IMR-90 (cell line): ENCODE data around the gene NRP2. TPM values are rescaled to one million over a fixed set of nuclear protein-coding genes. Genes with fewer than 3 reads are reported as not detected.

Source experiments
- ATAC-seq: fragments of 200-7000 bp; cut with Tn5 transposase; 2 replicates; pipeline ENCODE4 v1.9.1; 2020; ENCODE audit warnings: low read depth, mild to moderate bottlenecking, moderate library complexity
- BruUV-seq: library from RNA; stranded (reverse); fragments of 400-500 nt; replicated peaks from 2 replicates; lab custom pipeline; 2021; lab: Mats Ljungman, UMichigan
- CTCF ChIA-PET: fragments of 300-600 bp; formaldehyde crosslinking; extraction: SDS; loops from one replicate; lab custom pipeline; 2021; ENCODE audit warnings: antibody characterized with exemption; lab: Yijun Ruan, JAX
- POLR2A ChIA-PET: fragments of 300-600 bp; sonication (Branson Sonifier 250); formaldehyde crosslinking; loops from one replicate; lab custom pipeline; 2022; ENCODE audit warnings: antibody characterized with exemption; ENCODE audit not compliant: unreplicated experiment; lab: Charles Lee
- DNase-seq: peaks from one replicate; pipeline ENCODE4 v3.0.0; 2013
- H2AFZ ChIP-seq: replicated peaks from 2 replicates; pipeline ENCODE3; 2013; ENCODE audit warnings: low read length, mild to moderate bottlenecking; ENCODE audit not compliant: poor library complexity
- H2AK5ac ChIP-seq: 2 replicates; pipeline ENCODE4 v1.6.1; 2013; ENCODE audit warnings: low read depth, low read length, inconsistent platforms
- H2AK9ac ChIP-seq: replicated peaks from 2 replicates; pipeline ENCODE3; 2013; ENCODE audit warnings: mild to moderate bottlenecking, low read depth, low read length, moderate library complexity; ENCODE audit not compliant: poor library complexity
- H2BK120ac ChIP-seq: 2 replicates; pipeline ENCODE4 v1.6.1; 2013; ENCODE audit warnings: low read depth, low read length, inconsistent platforms
- H2BK15ac ChIP-seq: 3 replicates; pipeline ENCODE4 v1.6.1; 2013; ENCODE audit warnings: low read depth, low read length, inconsistent platforms
- H2BK20ac ChIP-seq: 2 replicates; pipeline ENCODE4 v1.6.1; 2013; ENCODE audit warnings: low read depth, mild to moderate bottlenecking, inconsistent platforms, low read length, moderate library complexity
- H2BK5ac ChIP-seq: 2 replicates; pipeline ENCODE4 v1.6.1; 2013; ENCODE audit warnings: mild to moderate bottlenecking, low read depth, low read length, inconsistent platforms; ENCODE audit not compliant: poor library complexity, severe bottlenecking
- H3K14ac ChIP-seq: replicated peaks from 2 replicates; pipeline ENCODE4 v1.6.1; 2013; ENCODE audit warnings: low read depth, low read length, inconsistent platforms
- H3K18ac ChIP-seq: 2 replicates; pipeline ENCODE4 v1.6.1; 2013; ENCODE audit warnings: low read depth, low read length, control low read depth
- H3K23ac ChIP-seq: 2 replicates; pipeline ENCODE4 v1.6.1; 2013; ENCODE audit warnings: low read depth, low read length, inconsistent platforms
- H3K27ac ChIP-seq: 2 replicates; pipeline ENCODE4 v1.5.1; 2013; ENCODE audit warnings: mild to moderate bottlenecking, control low read depth, low read length; ENCODE audit not compliant: insufficient read depth
- H3K27me3 ChIP-seq: 2 replicates; pipeline ENCODE4 v1.6.1; 2013; ENCODE audit warnings: low read length; ENCODE audit not compliant: control insufficient read depth, insufficient read depth
- H3K36me3 ChIP-seq: 2 replicates; pipeline ENCODE4 v1.6.1; 2013; ENCODE audit warnings: low read length, mixed read lengths; ENCODE audit not compliant: control insufficient read depth, insufficient read depth
- H3K4ac ChIP-seq: 2 replicates; pipeline ENCODE4 v1.6.1; 2013; ENCODE audit warnings: low read depth, low read length, inconsistent platforms
- H3K4me1 ChIP-seq: 2 replicates; pipeline ENCODE4 v1.6.1; 2013; ENCODE audit warnings: low read length, mixed read lengths; ENCODE audit not compliant: control insufficient read depth, insufficient read depth
- H3K4me2 ChIP-seq: 2 replicates; pipeline ENCODE4 v1.6.1; 2013; ENCODE audit warnings: low read depth, mild to moderate bottlenecking, control low read depth, low read length, moderate library complexity
- H3K4me3 ChIP-seq: 2 replicates; pipeline ENCODE4 v1.5.1; 2013; ENCODE audit warnings: low read depth, mild to moderate bottlenecking, control low read depth, low read length, moderate library complexity; ENCODE audit not compliant: insufficient read depth
- H3K56ac ChIP-seq: 2 replicates; pipeline ENCODE4 v1.6.1; 2013; ENCODE audit warnings: low read length, inconsistent platforms; ENCODE audit not compliant: insufficient read depth; ENCODE audit errors: extremely low read depth
- H3K79me1 ChIP-seq, 2 experiments: 2 replicates each; pipeline ENCODE4 v1.6.1; 2013; ENCODE audit warnings: low read length in 2 of 2, inconsistent platforms in 1 of 2, low read depth in 1 of 2
- H3K9ac ChIP-seq: 2 replicates; pipeline ENCODE4 v1.6.1; 2013; ENCODE audit warnings: low read depth, low read length, control low read depth
- H3K9me1 ChIP-seq: 2 replicates; pipeline ENCODE4 v1.6.1; 2013; ENCODE audit warnings: low read length, inconsistent platforms; ENCODE audit not compliant: insufficient read depth
- H3K9me3 ChIP-seq: 2 replicates; pipeline ENCODE4 v1.6.1; 2013; ENCODE audit warnings: low read length; ENCODE audit not compliant: control insufficient read depth, insufficient read depth
- H4K20me1 ChIP-seq: 2 replicates; pipeline ENCODE4 v1.6.1; 2013; ENCODE audit warnings: low read length, inconsistent platforms; ENCODE audit not compliant: insufficient read depth
- H4K5ac ChIP-seq: 2 replicates; pipeline ENCODE4 v1.6.1; 2013; ENCODE audit warnings: mild to moderate bottlenecking, low read depth, low read length, control low read depth
- H4K8ac ChIP-seq, 2 experiments: 2 replicates each; pipeline ENCODE4 v1.6.1; 2013; ENCODE audit warnings: low read depth in 2 of 2, low read length in 2 of 2, control low read depth in 1 of 2, inconsistent platforms in 1 of 2
- H4K91ac ChIP-seq: 2 replicates; pipeline ENCODE4 v1.6.1; 2013; ENCODE audit warnings: low read depth, low read length, inconsistent platforms; ENCODE audit not compliant: insufficient read depth
- CEBPB ChIP-seq: IDR thresholded peaks from 2 replicates; pipeline ENCODE4 v1.6.1; 2012; ENCODE audit warnings: low read depth, low read length, improper control_type of control experiment
- CHD1 ChIP-seq: IDR thresholded peaks from 2 replicates; pipeline ENCODE4 v1.6.1; 2012; ENCODE audit warnings: low read depth, low read length, improper control_type of control experiment
- FOS ChIP-seq: fragments of 150-350 bp; IDR thresholded peaks from 2 replicates; pipeline ENCODE4 v1.6.1; 2016; ENCODE audit warnings: low read depth, low read length
- MAFK ChIP-seq: IDR thresholded peaks from 2 replicates; pipeline ENCODE4 v1.6.1; 2012; ENCODE audit warnings: low read depth, low read length, improper control_type of control experiment
- MAZ ChIP-seq: IDR thresholded peaks from 2 replicates; pipeline ENCODE4 v1.6.1; 2012; ENCODE audit warnings: low read depth, mild to moderate bottlenecking, low read length, improper control_type of control experiment, moderate library complexity, borderline replicate concordance
- MXI1 ChIP-seq: IDR thresholded peaks from 2 replicates; pipeline ENCODE4 v1.6.1; 2012; ENCODE audit warnings: low read depth, mild to moderate bottlenecking, low read length, moderate library complexity, borderline replicate concordance
- NFE2L2 ChIP-seq: fragments of 150-350 bp; IDR thresholded peaks from 2 replicates; pipeline ENCODE4 v1.6.1; 2016; ENCODE audit warnings: low read depth, mild to moderate bottlenecking, low read length
- POLR2A ChIP-seq: IDR thresholded peaks from 2 replicates; pipeline ENCODE4 v1.6.1; 2012; ENCODE audit warnings: mild to moderate bottlenecking, low read depth, low read length
- RAD21 ChIP-seq: IDR thresholded peaks from 2 replicates; pipeline ENCODE4 v1.6.1; 2012; ENCODE audit warnings: low read length, improper control_type of control experiment
- RCOR1 ChIP-seq: IDR thresholded peaks from 2 replicates; pipeline ENCODE4 v1.6.1; 2012; ENCODE audit warnings: mild to moderate bottlenecking, low read length, improper control_type of control experiment; ENCODE audit not compliant: insufficient replicate concordance
- RFX5 ChIP-seq: IDR thresholded peaks from 2 replicates; pipeline ENCODE4 v1.8.0; 2012; ENCODE audit warnings: low read depth, mild to moderate bottlenecking, low read length, moderate library complexity
- SMC3 ChIP-seq: fragments of 150-350 bp; IDR thresholded peaks from 2 replicates; pipeline ENCODE4 v1.6.1; 2016; ENCODE audit warnings: low read depth, mild to moderate bottlenecking, antibody characterized with exemption, low read length, moderate library complexity
- WGBS, 2 experiments: methylation state at CpG; one replicate each; pipeline versions ENCODE4 v1.1.5 to v1.1.7; 2013; ENCODE audit warnings: missing lambda C conversion rate in 2 of 2; ENCODE audit not compliant: insufficient read length in 1 of 2; ENCODE audit errors: extremely low coverage in 2 of 2; 5-methylcytosine and 5-hydroxymethylcytosine counted together
- dilution Hi-C: fragments of 300-500 bp; cut with HindIII; formaldehyde crosslinking; loops from one replicate; pipeline ENCODE4 v1.14.3; 2018; ENCODE audit warnings: low sequenced_read_pairs; ENCODE audit not compliant: unreplicated experiment
- in situ Hi-C: fragments of 300-500 bp; cut with MboI; formaldehyde crosslinking; loops from 3 replicates; pipeline ENCODE4 v1.14.3; 2019; ENCODE audit warnings: low sequenced_read_pairs, inconsistent platforms, mixed read lengths
- intact Hi-C: fragments of 100-400 bp; cut with micrococcal nuclease; formaldehyde crosslinking; loops from 2 replicates; pipeline ENCODE4 v1.10.0; 2022
- polyA plus RNA-seq, 3 experiments: library from polyadenylated mRNA; depleted of rRNA; stranded (reverse); fragments of >200 nt; gene quantifications; 2 replicates each; pipeline ENCODE4 v1.2.3, GENCODE V29; 2012; ENCODE audit warnings: low replicate concordance in 1 of 3
- total RNA-seq: library from RNA; depleted of rRNA; stranded (reverse); fragments of >200 nt; gene quantifications from 2 replicates; pipeline ENCODE4 v1.2.3, GENCODE V29; 2012
- TF ChIP-seq, protein P1 (sequence below): fragments of 150-350 bp; IDR thresholded peaks from 2 replicates; pipeline ENCODE4 v1.6.1; 2016; ENCODE audit warnings: low read depth, mild to moderate bottlenecking, low read length, moderate library complexity, borderline replicate concordance
- TF ChIP-seq, protein P2 (sequence below): conservative IDR thresholded peaks from 2 replicates; pipeline ENCODE4 v1.5.1; 2012; ENCODE audit warnings: mild to moderate bottlenecking, low read depth, low read length, improper control_type of control experiment

Gene NRP2
- total and polyA plus RNA-seq, 2 of the 4 experiments (the other 2 are of a cell fraction) = 46.4 to 51.3 TPM

DNA sequence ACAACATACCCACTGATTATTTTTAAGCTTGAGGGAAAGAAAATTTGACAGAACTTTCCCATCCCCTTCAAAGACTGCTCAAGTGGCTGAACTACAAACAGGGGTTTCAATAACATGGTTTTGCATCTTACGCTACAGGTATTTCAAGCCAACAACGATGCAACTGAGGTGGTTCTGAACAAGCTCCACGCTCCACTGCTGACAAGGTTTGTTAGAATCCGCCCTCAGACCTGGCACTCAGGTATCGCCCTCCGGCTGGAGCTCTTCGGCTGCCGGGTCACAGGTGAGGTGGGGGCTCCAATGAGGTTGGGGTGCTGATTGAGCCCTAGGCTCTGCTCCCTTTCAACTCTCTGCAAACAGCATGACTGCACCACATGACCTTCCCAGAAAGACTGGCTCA lies 58.1 kb downstream of the NRP2 start:
- intact Hi-C loops = no loop called here
- H3K27me3 ChIP-seq = no peaks in the 10 kb centered on the region
- H4K20me1 ChIP-seq = no peaks in the 10 kb centered on the region
- in situ Hi-C loops = no loop called here
- H4K91ac ChIP-seq = no peak overlapping the region
- no peak overlapping the region for H3K4me3 ChIP-seq
- no peaks in the 10 kb centered on the region; a peak in 1 of 4 replicates for H3K79me1 ChIP-seq
- ChIA-PET CTCF (no interaction called here), POLR2A (no interaction called here)
- H2BK15ac ChIP-seq = no peak overlapping the region
- H3K9me3 ChIP-seq = no peaks in the 10 kb centered on the region
- no peaks in the 10 kb centered on the region for H3K4me1 ChIP-seq
- no CpG with 5 or more reads among the region's 8 CpGs for WGBS, 2 experiments
- no peak overlapping the region for H2BK20ac ChIP-seq
- no peak overlapping the region for H3K4ac ChIP-seq
- H3K36me3 ChIP-seq = peaks cover 70% of the 10 kb centered on the region
- no peak overlapping the region for H2BK5ac ChIP-seq
- TF ChIP-seq, protein P1, sequence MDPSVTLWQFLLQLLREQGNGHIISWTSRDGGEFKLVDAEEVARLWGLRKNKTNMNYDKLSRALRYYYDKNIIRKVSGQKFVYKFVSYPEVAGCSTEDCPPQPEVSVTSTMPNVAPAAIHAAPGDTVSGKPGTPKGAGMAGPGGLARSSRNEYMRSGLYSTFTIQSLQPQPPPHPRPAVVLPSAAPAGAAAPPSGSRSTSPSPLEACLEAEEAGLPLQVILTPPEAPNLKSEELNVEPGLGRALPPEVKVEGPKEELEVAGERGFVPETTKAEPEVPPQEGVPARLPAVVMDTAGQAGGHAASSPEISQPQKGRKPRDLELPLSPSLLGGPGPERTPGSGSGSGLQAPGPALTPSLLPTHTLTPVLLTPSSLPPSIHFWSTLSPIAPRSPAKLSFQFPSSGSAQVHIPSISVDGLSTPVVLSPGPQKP = no peak
- TF ChIP-seq MXI1 (no peak), RCOR1 (no peak), SMC3 (no peak), CHD1 (no peak), POLR2A (no peak), FOS (no peak), MAFK (no peak), CEBPB (no peak), RAD21 (no peak), MAZ (no peak), NFE2L2 (no peak), RFX5 (no peak)
- TF ChIP-seq, protein P2, sequence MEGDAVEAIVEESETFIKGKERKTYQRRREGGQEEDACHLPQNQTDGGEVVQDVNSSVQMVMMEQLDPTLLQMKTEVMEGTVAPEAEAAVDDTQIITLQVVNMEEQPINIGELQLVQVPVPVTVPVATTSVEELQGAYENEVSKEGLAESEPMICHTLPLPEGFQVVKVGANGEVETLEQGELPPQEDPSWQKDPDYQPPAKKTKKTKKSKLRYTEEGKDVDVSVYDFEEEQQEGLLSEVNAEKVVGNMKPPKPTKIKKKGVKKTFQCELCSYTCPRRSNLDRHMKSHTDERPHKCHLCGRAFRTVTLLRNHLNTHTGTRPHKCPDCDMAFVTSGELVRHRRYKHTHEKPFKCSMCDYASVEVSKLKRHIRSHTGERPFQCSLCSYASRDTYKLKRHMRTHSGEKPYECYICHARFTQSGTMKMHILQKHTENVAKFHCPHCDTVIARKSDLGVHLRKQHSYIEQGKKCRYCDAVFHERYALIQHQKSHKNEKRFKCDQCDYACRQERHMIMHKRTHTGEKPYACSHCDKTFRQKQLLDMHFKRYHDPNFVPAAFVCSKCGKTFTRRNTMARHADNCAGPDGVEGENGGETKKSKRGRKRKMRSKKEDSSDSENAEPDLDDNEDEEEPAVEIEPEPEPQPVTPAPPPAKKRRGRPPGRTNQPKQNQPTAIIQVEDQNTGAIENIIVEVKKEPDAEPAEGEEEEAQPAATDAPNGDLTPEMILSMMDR = no peak
- dilution Hi-C loops = no loop called here
- no peak for ATAC-seq
- BruUV-seq = no TSS peak
- H4K8ac ChIP-seq = no peak overlapping the region
- H3K18ac ChIP-seq = no peak overlapping the region
- H4K5ac ChIP-seq = no peak overlapping the region
- no peak overlapping the region for H3K27ac ChIP-seq
- no peak overlapping the region for H3K23ac ChIP-seq
- no peak overlapping the region for H3K9ac ChIP-seq
- H3K14ac ChIP-seq = no peak overlapping the region
- H2AFZ ChIP-seq = no peak overlapping the region
- no peak overlapping the region for H2BK120ac ChIP-seq
- DNase-seq = no peak
- no peak overlapping the region for H2AK9ac ChIP-seq
- no peak overlapping the region for H3K56ac ChIP-seq
- no peak overlapping the region for H3K4me2 ChIP-seq
- no peak overlapping the region for H2AK5ac ChIP-seq
- peaks cover 6% of the 10 kb centered on the region; the same call in 1 of the 2 replicates for H3K9me1 ChIP-seq
